Peyer's patch (tissue), 4 donors: ENCODE results near the gene CYBB.

Experiments
- POLR2A ChIP-seq, 2 donors: fragments of 450-650 bp; IDR thresholded peaks; one replicate each; pipeline ENCODE4 v1.5.1; 2017; ENCODE audit warnings: antibody characterized with exemption in 2 of 2, mild to moderate bottlenecking in 2 of 2, moderate library complexity in 2 of 2
- TF ChIP-seq, protein P1 (sequence below), 6 experiments: fragments of 450-650 bp in 4 of 6; fragments of 200-600 bp in 2 of 6; sonication (generic) in 1 of 6; IDR thresholded peaks; one replicate each; pipeline ENCODE4 v1.5.1; 2017 to 2019; ENCODE audit warnings: antibody characterized with exemption in 6 of 6, mild to moderate bottlenecking in 3 of 6, moderate library complexity in 1 of 6

GRCh38 chrX:37757082-37757481, 22.8 kb upstream of the CYBB start:
- no peak for TF ChIP-seq POLR2A (IDR thresholded peaks at IDR 0.05)
- TF ChIP-seq, protein P1, sequence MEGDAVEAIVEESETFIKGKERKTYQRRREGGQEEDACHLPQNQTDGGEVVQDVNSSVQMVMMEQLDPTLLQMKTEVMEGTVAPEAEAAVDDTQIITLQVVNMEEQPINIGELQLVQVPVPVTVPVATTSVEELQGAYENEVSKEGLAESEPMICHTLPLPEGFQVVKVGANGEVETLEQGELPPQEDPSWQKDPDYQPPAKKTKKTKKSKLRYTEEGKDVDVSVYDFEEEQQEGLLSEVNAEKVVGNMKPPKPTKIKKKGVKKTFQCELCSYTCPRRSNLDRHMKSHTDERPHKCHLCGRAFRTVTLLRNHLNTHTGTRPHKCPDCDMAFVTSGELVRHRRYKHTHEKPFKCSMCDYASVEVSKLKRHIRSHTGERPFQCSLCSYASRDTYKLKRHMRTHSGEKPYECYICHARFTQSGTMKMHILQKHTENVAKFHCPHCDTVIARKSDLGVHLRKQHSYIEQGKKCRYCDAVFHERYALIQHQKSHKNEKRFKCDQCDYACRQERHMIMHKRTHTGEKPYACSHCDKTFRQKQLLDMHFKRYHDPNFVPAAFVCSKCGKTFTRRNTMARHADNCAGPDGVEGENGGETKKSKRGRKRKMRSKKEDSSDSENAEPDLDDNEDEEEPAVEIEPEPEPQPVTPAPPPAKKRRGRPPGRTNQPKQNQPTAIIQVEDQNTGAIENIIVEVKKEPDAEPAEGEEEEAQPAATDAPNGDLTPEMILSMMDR (IDR thresholded peaks at IDR 0.05): no peak
